IPS-18c (cell line): ENCODE results near the gene TNNC1.

Experiments
- H3K4me3 ChIP-seq: 2 replicates; pipeline ENCODE4 v1.7.0; 2013; ENCODE audit warnings: low read depth, mild to moderate bottlenecking, low read length, moderate library complexity; ENCODE audit not compliant: insufficient read depth
- H3K9me3 ChIP-seq: one replicate; pipeline ENCODE4 v1.6.1; 2013; ENCODE audit warnings: mild to moderate bottlenecking, low read length, moderate library complexity; ENCODE audit not compliant: control insufficient read depth, insufficient read depth

TNNC1 gene

DNA sequence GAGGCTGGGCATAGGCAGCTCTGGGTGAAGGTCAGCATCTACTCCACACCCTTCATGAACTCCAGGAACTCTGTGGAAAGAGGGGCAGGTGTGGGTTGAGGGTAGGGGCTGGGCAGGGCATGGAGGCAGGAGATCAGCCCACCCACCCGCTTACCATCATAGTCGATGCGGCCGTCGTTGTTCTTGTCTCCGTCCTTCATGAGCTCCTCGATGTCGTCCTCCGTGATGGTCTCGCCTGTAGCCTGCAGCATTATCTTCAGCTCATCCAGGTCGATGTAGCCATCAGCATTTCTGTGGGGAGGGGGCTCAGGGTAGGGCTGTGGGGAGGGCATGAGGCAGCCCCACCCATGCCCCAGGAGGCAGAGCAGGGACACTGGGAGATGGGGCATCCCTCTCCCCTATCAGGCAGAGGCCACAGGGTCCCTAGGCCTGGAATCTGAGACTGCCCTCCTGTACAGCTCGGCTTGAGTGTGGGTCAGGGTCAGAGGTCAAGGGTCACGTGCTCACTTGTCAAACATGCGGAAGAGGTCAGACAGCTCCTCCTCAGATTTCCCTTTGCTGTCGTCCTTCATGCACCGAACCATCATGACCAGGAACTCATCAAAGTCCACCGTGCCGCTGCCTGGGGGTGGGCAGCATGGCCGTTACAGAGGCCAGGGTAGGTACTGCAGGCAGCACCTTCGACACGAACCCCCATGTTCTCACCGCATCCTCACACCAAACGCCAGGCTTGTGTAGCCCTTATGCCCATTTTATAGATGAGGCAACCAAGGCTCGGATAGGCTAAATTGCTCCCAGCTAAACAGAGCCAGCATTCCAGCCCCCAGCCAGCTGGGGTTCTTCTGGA is 2.4 kb downstream of the TNNC1 start:
- Histone ChIP-seq H3K9me3 (peaks cover 2% of the 10 kb centered on the region), H3K4me3 (no peak overlapping the region)

DNA sequence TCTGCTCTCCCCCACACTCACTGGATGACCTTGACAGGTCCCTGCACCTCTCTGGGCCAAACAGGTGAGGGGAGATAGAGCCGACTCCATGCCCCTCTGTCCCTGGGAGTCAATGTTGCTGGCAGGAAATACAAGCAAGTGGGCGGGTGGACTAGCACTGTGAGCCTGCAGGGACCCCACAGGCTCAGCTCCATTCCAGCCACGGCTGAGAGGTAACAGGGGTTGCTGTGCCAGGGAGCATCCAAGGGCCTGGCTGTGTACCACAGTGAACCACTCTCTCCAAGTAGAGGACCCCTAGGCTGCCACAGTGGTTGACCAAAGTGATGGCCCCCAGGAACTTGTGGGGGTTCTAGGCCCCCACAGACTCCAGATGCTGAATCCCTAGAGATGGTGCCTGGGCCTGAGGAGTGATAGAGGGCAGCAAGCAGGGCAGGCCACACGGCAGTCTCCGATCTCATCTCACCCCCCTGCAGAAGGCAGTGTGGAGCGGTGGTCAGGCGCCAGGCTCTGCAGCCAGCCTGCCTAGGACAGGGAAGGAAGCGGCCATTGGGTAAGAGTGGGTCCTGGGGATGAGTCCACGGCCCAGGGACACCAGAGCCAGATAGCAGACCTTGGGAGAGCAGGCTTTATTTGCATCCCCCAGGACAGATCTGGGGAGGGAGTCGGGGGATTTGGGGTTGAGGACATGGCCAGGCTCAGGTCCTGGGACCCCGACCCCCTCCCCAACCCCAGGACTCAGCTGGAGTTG is 3.2 kb downstream of the TNNC1 start:
- no peak overlapping the region for H3K4me3 ChIP-seq
- peaks cover 2% of the 10 kb centered on the region for H3K9me3 ChIP-seq

DNA sequence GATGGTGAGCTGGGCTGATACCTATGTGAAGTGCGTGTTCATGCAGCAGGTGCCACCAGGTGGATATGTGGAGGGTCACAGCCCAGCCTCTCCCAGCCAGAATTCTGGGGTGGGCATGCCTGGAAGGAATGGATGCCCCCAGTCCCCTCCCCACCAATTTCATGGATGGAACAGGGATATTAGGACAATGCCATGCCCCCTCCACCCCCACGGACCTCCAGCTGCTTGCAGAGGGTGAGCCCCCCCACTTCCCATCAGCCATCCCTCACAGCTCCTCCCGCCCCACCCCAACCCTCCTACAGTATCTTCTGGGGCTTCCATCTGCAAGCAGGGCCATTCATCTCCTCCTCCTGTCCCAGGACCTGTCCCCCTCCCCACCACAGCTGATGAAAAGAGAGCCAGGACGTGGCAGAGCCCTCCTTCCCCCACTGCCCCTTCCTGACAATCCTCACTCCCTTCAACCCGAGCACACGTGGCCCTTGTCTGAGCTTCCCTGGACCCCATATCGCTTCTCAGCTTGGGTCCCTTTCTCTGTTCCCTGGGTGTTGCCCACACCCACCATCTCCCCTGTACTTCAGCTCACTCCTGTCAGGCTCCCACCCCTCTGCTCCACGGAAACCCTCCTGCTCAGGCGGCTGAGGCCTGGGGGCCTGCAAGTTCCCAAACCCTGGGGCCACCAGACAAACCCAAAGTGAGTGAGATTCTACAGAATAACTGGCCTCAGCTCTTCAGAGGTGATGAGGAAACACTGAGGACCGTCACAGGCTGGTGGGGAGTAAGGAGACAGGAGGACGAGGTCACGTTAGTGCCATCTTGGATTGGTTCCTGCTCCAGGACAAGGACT is 6.1 kb downstream of the TNNC1 start:
- H3K4me3 ChIP-seq: no peak overlapping the region
- H3K9me3 ChIP-seq: peaks cover 2% of the 10 kb centered on the region

DNA sequence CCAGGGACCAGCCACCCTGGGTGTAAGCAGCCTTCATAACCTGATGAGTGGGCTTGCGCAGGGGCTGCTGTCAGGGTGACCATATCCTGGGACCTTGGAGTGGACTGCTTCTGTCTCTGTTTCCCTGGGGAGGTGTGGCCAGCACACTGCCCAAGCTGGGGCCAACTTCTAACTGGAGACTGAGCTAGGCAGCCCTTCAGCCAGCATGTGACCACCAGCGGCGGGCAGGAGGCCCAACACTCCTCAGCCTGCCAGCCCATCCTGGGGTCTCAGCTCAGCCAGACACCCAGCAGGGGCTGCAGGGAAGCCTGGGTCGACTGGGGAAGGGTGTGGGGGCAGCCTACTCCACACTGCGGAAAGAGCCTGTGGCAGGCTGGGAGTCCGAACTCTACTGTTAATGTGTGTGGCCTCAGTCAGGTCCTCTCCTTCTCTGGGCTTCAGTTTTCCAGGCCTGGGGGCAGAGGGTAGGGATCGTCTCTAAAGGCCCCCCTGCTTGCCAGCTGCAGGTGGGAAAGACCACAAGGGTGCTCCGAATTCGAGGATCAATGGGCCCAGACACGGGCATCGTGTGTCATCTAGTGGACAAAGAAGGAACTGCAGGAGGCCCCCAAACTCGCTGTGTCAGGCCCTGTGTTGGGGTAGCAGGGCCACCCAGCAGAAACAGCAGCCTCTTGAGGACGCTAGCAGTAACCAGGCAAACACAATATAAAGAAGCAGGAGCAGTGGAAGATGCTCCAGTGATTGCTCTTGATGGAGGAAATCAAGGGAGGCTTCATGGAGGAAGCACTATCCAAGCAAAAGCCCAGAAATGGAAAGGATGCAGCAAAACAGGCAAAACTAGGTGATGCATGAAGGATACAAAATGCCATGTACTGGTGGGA is 7.0 kb downstream of the TNNC1 start:
- no peak overlapping the region for H3K4me3 ChIP-seq

GRCh38 chr3:52446042-52446441 is 7.8 kb downstream of the TNNC1 start:
- Histone ChIP-seq H3K4me3 (no peak overlapping the region), H3K9me3 (peaks cover 2% of the 10 kb centered on the region)

More for the DNA sequence above, 7.0 kb downstream of the TNNC1 start:
- peaks cover 2% of the 10 kb centered on the region for H3K9me3 ChIP-seq

GRCh38 chr3:52444860-52445793 is 8.7 kb downstream of the TNNC1 start, which contains the start of gene SEMA3G:
TSS of gene SEMA3G (minus strand) at chr3:52445103. CDS start at chr3:52445027, 76 bp downstream.
- Histone ChIP-seq H3K9me3 (peaks cover 2% of the 10 kb centered on the region), H3K4me3 (peak within 1 kb of the TSS; percentile 30)

- H3K4me3 ChIP-seq: no peak overlapping the region; the same call in 1 of the 2 replicates
- H3K9me3 ChIP-seq: peaks cover 2% of the 10 kb centered on the region
These were observed 9.8 kb downstream of the TNNC1 start for GRCh38 chr3:52443791-52444687.

GRCh38 chr3:52443268-52443610 is 10.6 kb downstream of the TNNC1 start:
- Histone ChIP-seq H3K4me3 (no peak overlapping the region), H3K9me3 (peaks cover 2% of the 10 kb centered on the region)

DNA sequence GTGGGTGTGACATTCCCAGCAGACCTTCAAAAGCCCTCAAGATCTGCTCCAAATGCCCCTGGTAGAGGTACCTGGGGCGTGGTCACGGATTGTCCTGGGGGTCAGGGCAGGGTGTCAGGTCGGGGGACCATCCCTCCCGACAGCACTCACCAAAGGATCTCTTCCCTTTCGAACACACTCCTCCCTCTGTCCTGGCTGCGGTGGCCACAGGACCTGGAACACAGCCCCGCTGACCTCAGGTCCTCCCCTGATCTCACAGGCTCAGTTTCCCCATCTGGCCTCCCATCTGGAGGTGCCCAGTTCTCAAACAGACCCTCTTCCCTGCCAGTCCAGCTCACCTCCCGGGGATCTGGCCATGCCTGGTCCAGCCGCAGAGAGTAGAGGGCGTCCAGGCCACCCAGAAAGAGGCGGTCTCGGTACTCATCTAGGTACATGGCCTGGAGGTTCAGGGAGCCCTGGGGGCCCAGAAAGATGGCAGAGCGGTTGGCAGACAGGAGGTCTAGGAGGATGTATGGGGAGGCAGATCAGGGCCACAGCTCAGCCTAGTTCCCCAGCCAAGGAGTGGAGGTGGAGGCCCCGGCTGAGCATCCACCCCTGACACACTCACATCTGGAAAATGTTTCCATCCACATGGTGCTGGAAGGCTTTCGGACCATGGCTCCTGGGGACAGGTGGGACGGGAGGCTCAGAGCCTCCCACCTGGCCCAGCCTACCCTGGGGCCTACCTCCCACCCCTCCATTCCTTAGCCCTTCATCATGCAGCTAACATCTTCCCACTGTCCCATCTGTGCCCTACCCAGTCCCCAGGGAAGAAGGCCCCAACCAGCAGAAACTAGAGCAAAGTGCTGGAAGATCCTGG is 11.2 kb downstream of the TNNC1 start:
- Histone ChIP-seq H3K4me3 (no peak overlapping the region), H3K9me3 (peaks cover 2% of the 10 kb centered on the region)

GRCh38 chr3:52441772-52442332 is 12.0 kb downstream of the TNNC1 start:
- H3K9me3 ChIP-seq: peaks cover 1% of the 10 kb centered on the region
- no peak overlapping the region for H3K4me3 ChIP-seq

DNA sequence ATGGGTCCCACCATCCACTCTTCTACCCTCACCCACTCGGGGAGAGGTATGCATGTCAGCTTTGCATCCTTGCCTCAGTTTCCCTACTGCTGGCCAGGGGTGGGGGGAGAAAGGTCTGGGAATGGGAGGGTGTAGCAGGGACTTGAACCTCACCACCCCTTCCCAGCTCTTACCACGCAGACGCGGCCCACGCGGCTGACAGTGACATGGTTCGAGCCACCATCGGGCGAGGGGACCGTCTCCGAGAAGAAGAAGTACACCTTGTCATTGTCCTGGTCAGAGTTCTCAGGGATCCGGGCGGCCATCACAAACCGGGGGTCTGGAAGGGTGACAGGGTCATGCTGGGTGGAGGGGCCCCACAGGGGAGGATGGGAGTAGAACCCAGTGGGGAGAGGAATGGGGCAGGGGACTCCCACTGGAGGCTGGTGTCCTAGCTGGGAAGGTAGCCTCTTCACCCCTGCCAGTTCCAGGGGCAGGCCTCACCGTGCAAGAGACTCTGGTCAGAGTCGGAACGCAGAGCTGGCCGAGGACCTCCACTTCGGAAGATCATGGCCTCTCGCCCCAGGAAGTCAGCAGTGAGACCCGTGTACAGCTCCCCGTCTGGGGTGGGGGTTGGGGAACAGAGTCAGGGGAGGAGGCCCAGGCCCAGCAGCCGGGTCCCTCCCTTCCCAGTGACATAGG is 12.6 kb downstream of the TNNC1 start:
- no peaks in the 10 kb centered on the region for H3K9me3 ChIP-seq
- no peak overlapping the region for H3K4me3 ChIP-seq

DNA sequence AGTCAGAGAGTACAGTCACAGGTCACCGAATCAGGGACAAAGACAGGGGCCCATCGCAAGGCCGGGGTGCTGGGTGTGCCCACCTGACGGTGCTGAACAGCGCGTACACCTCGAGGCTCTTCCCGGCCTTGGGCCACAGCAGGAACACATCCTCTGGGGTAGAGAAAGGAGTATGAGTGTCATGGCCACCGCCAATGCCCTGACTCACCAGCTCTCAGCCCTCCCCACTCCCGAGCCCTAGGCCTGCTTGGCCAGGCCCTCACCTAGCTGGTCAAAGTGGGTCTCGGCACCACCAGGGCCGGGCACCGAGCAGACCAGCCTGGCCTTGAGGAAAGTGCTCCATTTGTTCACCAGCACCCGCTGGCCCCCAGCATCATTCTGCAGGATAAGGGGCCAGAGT is 13.2 kb downstream of the TNNC1 start:
- no peaks in the 10 kb centered on the region for H3K9me3 ChIP-seq
- H3K4me3 ChIP-seq: no peak overlapping the region

- H3K4me3 ChIP-seq: no peak overlapping the region
- H3K9me3 ChIP-seq: no peaks in the 10 kb centered on the region
These were observed 13.6 kb downstream of the TNNC1 start for GRCh38 chr3:52440249-52440551.
